ENCODE data around the gene COL6A1.
"Not testable (repeated sequence)": the region's sequence is repeated elsewhere in the genome, so short reads cannot be mapped to it uniquely, and the experiment has no call there.

Gene COL6A1

DNA sequence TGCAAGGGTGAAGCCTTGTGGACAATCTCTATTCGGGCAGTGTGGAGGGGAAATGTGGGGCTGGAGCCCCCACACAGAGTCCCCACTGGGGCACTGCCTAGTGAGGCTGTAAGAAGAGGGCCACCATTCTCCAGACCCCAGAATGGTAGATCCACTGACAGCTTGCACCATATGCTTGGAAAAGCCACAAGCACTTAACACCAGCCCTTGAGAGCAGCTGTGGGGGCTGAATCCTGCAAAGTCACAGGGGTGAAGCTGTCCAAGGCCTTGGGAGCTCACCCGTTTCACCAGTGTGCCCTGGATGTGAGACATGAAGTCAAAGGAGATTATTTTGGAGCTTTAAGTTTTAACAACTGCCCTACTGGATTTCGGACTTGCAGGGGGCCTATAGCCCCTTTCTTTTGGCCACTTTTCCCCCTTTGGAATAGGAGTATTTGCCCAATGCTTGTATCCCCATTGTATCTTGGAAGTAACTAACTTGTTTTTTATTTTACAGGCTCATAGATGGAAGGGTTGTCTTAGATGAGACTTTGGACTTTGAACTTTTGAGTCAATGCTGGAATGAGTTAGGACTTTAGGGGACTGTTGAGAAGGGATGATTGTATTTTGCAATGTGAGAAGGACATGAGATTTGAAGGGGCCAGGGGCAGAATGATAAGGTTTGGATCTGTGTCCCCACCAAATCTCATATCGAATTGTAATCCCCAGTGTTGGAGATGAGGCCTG is 16.3 kb upstream of the COL6A1 start:
- DNase-seq (ENCODE audit: low spot score), result no peak

- no peak for DNase-seq (ENCODE audit: low spot score)
Measured at GRCh38 chr21:45966791-45967394, 14.7 kb upstream of the COL6A1 start.

DNA sequence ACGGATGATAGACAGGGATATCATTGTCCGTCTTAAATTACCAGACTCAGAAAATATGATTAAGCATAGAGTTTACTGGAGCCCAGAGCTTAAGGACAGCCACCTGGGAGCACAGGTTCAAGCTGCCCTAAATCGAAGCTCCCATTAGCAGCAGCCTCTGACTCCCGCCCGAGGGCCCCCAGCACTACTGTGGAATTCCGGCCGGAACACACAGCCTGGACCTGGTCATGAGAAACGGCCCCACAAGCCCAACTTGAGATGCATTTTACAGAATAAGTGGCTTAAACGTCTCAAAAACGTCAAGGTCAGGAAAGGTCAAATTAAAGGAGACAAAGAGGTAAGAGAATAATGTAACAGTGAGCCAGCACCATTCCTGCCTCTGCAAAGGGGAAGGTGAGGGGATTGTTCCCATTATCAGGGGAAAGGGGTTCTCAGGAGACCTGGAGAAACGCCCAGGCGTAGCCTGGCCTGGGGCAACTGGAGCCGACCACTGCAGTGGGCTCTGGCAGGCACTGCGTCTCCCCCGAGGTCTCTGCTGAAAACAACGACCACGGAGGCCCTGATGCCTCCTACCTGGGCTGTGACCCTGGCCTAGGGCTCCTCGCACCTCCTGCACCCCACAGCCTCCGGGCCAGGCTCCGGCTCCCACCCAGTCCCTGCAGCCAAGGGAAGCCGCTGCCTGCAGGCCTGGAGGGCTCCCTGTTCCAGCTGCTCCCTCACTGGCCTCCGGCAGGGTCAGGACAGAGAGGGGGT is 11.5 kb upstream of the COL6A1 start:
- no peak for DNase-seq (ENCODE audit: low spot score)

GRCh38 chr21:45970674-45971615 is 10.6 kb upstream of the COL6A1 start:
- no peak for DNase-seq (ENCODE audit: low spot score)

DNA sequence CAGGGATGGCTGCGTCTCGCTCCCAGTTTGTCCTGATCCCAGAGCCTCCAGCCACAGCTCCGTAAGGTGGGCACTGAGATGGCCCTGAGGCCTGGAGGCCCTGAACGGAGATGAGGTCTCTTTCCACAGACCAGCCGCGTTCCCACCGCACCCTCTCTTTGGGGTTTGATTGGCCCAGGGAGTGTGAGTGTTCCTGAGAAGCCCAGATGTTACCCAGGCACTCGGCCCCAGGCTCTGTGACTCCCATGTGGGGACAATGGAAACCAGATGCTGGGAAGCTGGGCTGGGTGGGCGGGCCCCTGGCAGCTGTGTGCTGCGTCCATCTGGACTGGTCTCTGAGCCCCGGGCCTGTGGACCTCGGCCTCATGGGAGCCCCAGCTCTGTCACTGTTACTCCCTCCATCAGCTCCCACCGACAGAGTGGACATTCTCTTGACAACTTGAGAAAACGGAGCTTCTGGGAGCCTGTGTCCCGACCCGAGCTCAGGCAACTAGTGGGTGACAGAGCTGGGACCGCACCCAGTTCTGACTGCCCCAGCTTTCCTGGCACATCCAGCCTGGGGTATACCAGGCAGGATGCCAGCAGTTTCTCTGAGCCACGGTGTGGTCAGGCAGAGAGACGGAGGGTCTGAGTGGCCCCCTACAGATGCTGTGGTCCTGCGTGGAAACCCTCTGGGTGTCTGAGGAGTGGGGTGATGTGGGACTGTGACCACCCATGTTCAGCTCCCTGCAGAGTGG is 9.8 kb upstream of the COL6A1 start:
- DNase-seq (ENCODE audit: low spot score), result no peak

GRCh38 chr21:45972353-45972715 is 9.2 kb upstream of the COL6A1 start:
- no peak for DNase-seq (ENCODE audit: low spot score)

- DNase-seq (ENCODE audit: low spot score), result no peak
Measured at GRCh38 chr21:45972716-45973474, 8.7 kb upstream of the COL6A1 start.

DNA sequence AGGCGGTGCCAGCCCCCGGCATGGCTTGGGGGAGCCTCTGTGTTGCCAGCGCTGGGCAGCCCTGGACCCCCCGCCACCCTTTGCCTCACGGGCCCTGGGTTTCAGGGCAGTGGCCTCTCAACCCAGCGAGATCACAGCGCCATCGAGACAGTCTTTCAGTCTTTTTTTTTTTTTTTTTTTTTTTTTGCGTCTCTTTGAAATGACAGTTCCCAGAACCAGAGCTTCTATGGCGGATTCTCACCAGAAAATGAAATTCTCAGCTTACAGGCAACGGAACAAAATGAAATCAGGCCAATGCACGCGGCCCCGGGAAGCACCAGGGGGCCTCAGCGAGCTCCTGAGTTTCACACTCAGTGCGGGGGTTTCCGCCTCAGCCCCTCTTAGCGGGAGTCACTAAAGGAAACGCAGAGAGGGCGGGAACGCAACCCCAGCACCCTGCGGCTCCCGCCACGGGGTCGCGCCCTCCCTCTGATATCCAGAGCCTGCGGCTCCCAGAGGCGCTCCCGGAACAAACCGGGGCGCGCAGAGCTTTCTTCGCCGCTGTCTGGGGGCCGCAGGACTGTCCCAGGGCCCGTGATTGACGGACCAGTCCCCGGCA is 8.0 kb upstream of the COL6A1 start:
- peak; percentile 82 for DNase-seq (ENCODE audit: low spot score)

GRCh38 chr21:45974073-45975019 is 7.2 kb upstream of the COL6A1 start:
- peak; percentile 93 for DNase-seq (ENCODE audit: low spot score)

DNA sequence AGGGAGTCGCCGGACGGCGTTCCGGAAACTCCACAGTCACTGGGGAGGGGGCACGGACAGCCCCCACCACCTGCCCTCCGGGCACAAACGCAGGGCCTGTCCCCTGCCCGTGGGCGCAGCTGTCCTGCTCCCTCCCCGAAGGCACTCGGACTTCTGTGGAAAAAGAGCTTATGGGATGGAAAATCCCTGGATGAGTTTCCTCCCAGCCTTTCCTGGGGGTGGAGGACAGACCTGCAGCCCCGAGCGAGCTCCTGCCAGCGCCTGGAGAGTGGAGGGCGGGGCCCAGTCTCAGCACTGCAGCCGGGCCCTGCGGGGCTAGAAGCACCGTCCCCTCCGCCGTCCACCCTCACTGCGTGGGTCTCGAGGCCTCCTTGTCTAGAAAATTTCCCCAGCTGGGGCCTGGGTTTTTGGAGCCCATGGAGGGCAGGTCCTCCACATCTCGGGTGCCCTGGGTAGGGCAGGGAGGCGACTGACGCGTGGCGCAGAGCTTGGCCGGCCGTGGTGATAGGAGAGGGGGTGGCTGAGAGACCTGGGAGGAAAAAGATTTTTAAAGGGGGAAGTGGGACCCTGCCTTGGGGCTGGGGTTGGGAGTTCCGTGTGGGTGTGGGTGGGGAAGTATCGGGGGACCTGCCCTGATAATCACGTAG is 6.4 kb upstream of the COL6A1 start:
- peak; percentile 82 for DNase-seq (ENCODE audit: low spot score)

DNA sequence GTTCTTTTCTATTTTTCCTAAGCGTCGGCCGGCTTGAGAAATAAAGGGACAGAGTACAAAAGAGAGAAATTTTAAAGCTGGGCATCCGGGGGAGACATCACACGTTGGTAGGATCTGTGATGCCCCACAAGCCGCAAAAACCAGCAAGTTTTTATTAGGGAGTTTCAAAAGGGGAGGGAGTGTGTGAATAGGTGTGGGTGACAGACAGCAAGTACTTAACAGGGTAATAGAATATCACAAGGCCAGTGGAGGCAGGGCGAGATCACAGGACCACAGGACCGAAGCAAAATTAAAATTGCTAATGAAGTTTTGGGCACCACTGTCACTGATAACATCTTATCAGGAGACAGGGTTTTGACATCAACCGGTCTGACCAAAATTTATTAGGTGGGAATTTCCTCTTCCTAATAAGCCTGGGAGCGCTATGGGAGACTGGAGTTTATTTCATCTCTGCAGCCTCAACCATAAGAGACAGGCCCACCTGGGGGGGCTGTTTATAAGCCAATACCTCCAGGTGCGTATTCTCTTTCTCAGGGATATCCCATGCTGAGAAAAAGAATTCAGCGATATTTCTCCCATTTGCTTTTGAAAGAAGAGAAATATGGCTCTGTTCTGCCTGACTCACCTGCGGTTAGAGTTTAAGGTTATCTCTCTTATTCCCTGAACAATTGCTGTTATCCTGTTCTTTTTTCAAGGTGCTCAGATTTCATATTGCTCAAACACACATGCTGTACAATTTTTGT is 5.7 kb upstream of the COL6A1 start:
- DNase-seq (ENCODE audit: low spot score), result not testable (repeated sequence)

- DNase-seq (ENCODE audit: low spot score), result no peak
Measured at GRCh38 chr21:45976701-45977311, 4.8 kb upstream of the COL6A1 start.

GRCh38 chr21:45977396-45977795 is 4.2 kb upstream of the COL6A1 start:
- DNase-seq (ENCODE audit: low spot score), result no peak

GRCh38 chr21:45979141-45979631 is 2.4 kb upstream of the COL6A1 start:
- DNase-seq (ENCODE audit: low spot score), result peak; percentile 61

DNA sequence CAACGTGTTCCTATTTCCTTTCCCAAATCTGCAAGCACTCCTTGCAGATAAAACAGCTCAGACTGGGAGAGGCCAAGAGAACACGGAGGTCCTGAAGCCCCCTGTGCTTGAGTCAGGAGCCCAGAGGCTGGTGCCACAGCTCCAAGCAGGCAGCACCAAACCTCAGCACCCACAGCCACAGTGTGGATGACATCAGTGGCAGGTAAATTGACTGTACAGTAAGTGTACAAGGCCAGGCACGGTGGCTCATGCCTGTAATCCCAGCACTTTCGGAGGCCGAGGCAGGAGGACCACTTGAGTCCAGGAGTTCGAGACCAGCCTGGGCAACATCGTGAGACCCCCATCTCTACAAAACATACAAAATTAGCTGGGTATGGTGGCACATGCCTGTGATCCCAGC is 1.9 kb upstream of the COL6A1 start:
- no peak for DNase-seq (ENCODE audit: low spot score)

GRCh38 chr21:45980271-45980670 is 1.3 kb upstream of the COL6A1 start:
- DNase-seq (ENCODE audit: low spot score), result no peak

DNA sequence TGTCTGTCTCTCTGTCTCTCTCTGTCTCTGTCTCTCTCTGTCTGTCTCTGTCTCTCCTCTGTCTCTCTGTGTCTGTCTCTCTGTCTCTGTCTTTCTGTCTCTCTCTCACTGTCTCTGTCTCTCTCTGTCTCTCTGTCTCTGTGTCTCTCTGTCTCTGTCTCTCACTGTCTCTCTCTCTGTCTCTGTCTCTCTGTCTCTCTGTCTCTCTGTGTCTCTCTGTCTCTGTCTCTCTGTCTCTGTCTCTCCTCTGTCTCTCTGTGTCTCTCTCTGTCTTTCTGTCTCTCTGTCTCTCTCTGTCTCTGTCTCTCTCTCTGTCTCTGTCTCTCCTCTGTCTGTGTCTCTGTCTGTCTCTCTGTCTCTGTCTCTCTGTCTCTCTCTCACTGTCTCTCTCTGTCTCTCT is 873 bp upstream of the COL6A1 start:
- no peak for DNase-seq (ENCODE audit: low spot score)
